NCI-H345 treated with DMSO at 0.1 percent for 48 hours (cell line): Measurements from ENCODE around the gene OPN3.
A peak's percentile ranks its signal among the peaks of the same experiment; 100 is the strongest.

Experiments used
- DNase-seq: peaks from one replicate; lab custom pipeline; 2025; ENCODE audit not compliant: unreplicated experiment; lab: John Stamatoyannopoulos, UW

The OPN3 gene

GRCh38 chr1:241622669-241623068, 17.5 kb downstream of the OPN3 start:
- no peak for DNase-seq

DNA sequence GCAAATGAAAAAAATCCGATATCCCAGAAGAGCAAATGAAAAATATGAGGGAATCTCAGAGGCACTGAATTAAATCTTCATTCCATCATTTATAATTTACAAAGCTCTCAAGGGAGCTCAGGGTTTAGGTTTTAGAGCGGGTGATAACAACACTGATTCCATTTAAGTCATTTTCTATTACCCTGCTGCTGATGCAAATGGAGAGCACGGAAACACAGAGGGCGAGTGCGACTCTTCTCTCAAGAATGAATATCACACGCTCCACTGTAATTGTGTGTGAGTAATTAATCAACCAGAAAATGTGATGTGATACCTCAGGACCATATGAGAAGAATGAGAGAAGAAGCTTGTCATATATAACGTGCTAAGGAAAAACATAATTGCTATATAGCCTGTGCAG, 22.7 kb downstream of the OPN3 start:
- DNase-seq, result no peak

DNA sequence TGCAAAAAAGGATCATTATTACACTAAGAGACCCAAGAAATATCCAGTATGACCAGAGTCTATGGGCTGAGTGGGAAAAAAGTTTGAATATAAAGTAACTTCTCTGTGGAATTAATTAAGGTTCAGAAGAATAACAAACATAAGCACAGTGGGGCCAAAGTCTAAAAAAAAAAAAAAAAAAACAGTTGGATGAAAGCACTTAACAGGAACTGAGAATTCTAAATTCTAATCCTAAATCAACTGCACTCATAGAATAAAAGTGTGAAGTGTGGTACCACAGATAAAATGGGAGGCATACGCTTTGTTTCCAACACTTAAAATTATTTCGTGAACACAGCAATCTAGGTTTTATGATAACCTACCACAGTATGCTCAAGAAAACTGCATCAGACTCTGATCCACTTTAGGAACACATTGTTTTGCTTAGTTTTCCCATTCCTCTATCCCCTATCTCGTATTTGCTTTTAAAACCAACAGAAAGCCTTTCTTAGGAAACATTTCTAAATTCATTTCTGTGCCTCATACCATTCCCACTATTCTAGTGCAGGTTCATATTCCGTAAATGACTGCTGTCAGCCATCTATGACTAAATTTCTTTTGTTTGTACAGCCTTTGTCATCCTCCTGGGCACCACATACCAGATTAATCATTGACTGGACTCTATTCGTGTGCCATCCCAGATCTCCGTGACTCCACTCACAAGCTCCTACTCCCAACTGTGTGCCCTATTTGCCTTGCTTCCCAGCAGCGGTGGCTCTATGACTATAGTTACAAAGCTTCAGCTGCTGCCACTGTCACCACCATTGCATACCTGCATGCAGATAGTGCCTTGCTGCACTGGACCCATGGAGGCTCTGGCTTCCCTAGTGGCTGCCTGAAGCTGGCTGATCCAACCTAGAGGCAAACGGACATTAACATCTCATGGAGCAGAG, 24.9 kb downstream of the OPN3 start:
- DNase-seq, result no peak

GRCh38 chr1:241614572-241614971, 25.6 kb downstream of the OPN3 start:
- no peak for DNase-seq

- no peak for DNase-seq
Measured at GRCh38 chr1:241614144-241614543, 26.0 kb downstream of the OPN3 start.

DNA sequence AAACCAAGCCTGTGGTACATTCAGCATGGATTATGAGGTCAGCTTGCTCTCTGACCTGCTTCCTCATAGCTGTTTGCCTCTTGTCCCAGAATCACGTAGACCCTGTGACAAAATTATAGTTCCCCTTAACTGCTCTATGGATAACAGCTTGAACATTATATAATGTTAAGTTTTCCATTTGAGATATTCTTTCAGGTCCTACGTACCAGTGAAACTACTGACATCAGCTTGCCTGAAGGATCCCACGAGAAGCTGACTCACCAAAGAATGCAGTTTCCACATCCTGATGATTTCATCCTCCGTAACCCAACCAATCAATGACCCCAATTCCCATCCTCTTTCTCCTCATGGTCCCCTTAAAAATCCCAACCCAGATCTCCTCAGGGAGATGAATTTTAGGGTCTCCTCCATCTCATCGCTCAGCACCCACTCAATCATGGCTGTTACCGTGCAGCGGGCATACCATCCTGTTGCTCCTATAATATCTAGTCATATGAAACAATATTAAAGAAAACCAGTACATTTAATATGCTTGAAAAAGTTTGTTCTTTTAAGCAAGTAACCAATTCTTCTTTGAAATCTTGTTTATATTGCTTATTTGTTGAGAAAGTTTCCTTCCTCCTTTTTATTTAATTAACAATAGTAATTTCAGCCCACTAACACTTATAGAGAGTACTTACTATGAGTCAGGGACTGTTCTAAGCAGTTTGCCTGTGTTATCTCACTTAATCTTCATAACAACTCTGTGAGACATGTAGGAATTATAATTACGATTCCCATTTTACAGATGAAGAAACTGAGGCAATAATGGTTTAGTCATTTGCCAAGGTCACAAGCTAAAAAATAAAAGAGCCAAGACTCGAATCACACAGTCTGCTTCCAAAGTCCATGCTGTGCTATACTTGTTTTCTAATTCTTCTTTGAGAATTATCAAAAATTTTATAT, 27.4 kb downstream of the OPN3 start:
- DNase-seq, result no peak

- DNase-seq, result no peak
Measured at GRCh38 chr1:241611736-241612135, 28.4 kb downstream of the OPN3 start.

GRCh38 chr1:241611063-241611462, 29.1 kb downstream of the OPN3 start:
- DNase-seq, result peak; percentile 48

DNA sequence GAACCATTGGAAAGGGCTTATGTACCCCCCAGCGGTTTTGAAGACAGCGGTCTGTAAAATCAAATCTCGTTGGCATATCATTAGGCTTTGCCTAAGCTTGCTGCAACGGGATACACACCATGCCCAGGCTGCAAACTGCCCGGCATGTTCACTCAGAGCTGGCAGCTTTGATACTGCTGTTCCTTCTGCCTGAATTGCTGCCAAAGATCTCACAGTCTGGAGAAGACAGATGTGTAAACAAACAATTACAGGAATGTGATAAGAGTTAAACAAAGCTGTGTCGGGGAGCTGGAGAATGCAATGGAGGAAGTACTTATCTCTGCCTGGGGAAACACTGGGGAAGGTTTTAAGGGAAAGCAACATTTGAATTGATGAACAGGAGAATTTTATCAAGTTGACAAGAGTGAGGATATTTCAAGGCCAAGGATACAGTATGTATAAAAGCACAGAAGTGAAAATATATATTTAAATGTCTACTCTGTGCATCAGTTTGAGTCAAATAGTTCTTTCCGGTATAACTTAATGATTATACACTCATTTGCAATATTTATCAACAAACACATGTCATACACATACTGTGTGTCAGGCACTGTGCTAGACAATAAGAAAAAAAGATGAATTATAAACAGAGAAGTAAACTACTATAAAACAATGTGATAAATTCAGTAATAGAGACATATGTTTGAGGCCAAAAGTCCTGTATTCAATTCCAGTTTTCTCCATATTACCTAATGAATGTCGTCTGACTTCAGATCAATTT, 29.9 kb downstream of the OPN3 start:
- DNase-seq, result peak; percentile 19

GRCh38 chr1:241608379-241609033, 31.7 kb downstream of the OPN3 start:
- no peak for DNase-seq

DNA sequence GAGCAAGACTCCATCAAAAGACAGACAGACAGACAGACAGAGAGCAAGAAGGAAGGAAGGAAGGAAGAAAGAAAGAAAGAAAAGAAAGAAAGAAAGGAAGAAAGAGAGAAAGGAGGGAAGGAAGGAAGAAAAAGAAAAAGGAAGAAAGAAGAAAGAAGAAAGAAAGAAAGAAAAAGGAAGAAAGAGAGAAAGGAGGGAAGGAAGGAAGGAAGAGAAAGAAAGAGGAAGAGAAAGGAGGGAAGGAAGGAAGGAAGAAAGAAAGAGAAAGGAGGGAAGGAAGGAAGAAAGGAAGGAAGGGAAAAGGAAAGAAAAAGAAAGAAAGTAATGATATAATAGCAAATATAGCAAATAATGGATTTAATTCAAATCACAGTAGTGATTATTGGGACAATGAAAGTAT, 32.7 kb downstream of the OPN3 start:
- no peak for DNase-seq

GRCh38 chr1:241606544-241606943, 33.6 kb downstream of the OPN3 start:
- no peak for DNase-seq

DNA sequence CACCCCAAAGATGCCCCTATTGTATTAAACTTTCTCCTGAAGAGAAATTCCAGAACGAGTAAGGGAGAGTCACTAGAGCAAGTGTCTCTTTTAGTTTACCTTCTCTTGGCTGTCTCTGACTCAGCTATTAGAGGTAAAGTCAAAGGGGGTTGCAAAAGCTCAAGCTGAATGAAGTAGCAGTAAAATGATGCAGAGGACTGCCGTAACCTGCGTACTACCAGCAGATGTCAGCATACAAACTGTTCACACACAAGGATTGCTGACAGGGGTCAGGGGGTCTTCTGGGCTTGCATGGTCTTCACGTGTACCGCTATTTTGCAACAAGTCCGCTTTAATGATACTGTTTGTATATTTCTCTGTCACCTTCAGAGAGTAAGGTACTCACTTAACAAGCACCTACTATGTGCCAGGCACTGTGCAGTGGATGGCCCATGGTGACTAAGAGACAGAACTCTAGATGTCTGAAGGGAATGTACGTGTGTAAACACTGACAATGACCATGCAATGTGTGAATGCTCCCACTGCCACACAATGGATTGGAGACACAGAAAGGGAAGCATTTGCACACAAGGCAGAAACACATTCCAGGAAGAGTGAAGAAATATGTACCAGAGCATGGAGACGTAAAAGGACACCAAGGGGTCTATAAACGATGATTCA, 34.9 kb downstream of the OPN3 start:
- DNase-seq, result no peak

DNA sequence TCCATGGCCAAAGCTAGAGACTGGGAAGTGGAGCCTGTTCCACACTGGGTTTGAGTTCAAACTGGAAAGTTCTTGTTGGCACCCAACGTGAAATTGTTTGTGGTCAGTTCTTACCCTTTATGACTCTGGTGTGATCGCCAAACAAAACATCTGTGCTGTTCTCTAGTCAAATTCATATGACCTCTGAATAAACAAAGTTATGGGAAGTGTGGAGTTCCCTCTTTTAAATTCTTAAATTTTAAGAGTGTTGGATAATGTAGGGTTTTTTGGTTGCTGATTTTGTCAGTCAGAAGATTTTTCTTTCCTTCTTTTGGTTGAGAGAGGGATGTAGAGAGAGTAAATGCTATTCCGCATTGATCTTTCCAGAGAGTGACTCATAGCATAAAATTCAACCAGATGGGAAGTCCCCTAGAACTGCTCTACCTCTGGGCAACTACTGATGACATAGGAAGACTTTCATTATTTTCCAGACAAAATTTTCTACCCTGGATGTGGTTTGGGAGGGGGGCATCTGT, 36.4 kb downstream of the OPN3 start:
- no peak for DNase-seq

DNA sequence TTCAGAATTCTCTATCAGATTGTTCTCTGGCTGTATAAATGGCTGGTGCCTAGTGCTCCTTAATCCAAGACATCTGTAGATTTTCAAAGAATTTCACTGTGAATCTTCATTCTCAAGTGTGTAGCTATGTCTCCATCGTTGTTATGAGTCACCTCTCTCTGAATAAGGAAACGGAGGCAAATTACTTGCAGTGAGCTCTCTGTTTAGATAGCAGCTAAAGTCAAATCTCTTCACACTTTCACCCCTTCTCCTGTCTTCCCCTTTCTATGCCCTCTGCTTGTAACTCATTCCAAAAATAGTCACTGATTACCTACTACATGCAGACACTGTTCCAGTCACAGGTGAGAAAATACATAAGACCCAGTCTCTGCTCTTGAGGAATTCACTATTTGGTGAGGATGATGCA, 39.7 kb downstream of the OPN3 start:
- no peak for DNase-seq

- no peak for DNase-seq
Measured at GRCh38 chr1:241598249-241598648, 41.9 kb downstream of the OPN3 start.

- DNase-seq, result no peak
Measured at GRCh38 chr1:241596633-241597032, 43.5 kb downstream of the OPN3 start.

DNA sequence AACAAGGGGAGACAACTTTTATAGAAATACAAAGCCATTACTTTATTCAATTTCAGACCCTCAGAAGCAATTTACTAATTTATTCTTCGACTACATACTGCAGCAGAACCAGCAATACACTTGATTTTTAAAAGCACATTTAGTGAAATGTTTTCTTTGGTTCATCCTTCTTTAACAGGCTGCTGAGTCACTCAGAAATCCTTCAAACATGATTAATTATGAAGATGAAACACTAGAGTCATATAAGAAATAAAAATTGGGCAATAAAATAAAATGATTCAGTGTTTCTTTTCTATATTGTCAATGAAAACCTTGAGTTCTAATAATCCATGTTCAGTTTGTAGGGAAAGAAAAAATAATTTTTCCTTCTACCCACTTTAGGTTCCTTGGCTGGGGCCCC, 47.0 kb downstream of the OPN3 start:
- no peak for DNase-seq

DNA sequence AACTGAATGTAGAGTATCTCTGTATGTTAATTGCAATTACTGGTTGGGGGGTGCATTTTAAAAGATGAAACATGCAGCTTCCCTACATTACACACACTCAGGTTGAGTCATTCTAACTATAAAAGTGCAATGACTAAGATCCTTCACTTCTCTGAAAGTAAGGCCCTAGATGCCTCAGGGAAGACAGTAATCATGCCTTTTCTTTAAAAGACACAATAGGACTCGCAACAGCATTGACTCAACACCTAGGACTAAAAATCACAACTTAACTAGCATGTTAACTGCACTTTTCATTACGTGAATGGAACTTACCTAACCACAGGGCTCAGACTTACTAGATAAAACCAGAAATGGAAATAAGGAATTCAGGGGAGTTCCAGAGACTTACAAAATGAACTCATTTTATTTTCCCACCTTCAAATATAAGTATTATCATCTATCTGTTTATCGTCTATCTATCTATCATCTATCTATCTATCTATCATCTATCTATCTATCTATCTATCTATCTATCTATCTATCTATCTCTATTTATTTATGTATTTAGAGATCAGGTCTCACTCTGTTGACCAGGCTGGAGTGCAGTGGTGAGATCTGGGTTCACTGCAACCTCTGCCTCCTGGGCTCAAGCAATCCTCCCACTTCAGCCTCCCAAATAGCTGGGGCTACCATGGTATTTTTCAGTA, 47.8 kb downstream of the OPN3 start:
- no peak for DNase-seq
